Raji (cell line): ENCODE results near the gene SPC25.

ENCODE experiments used
- POLR2A ChIP-seq: IDR thresholded peaks from 2 replicates; pipeline ENCODE4 v1.6.1; 2011; ENCODE audit warnings: low read depth, low read length, control low read depth; ENCODE audit not compliant: insufficient read depth

SPC25 gene

DNA sequence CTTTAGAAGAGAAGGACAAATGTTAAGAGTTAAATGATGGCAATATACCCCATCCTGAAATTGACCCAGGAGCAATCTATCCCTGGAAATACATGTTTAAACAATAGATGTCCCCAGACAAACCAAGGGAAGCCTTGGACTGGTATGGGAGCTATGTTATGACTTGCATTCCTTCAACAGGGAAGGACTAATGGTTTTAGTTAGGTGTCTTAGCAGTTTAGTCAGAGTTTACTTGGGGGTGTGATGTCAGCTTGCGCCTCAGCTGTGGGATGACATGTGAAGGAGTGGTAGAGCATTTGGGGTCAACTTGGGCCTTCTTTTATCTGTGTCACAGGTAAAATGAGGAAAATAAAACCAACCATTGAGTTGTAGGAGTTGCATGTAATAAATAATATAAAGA, 36.8 kb downstream of the SPC25 start:
- TF ChIP-seq POLR2A: no peak

- no peak for TF ChIP-seq POLR2A
Measured at GRCh38 chr2:168852481-168852880, 37.7 kb downstream of the SPC25 start.

GRCh38 chr2:168851674-168852320, 38.4 kb downstream of the SPC25 start:
- TF ChIP-seq POLR2A: no peak

GRCh38 chr2:168850846-168851245, 39.4 kb downstream of the SPC25 start:
- TF ChIP-seq POLR2A: no peak

- no peak for TF ChIP-seq POLR2A
Measured at GRCh38 chr2:168849610-168850009, 40.6 kb downstream of the SPC25 start.

GRCh38 chr2:168848225-168848624, 42.0 kb downstream of the SPC25 start:
- no peak for TF ChIP-seq POLR2A

- TF ChIP-seq POLR2A: no peak
Measured at GRCh38 chr2:168843253-168843652, 47.0 kb downstream of the SPC25 start.

- no peak for TF ChIP-seq POLR2A
Measured at GRCh38 chr2:168841445-168841844, 48.8 kb downstream of the SPC25 start.

DNA sequence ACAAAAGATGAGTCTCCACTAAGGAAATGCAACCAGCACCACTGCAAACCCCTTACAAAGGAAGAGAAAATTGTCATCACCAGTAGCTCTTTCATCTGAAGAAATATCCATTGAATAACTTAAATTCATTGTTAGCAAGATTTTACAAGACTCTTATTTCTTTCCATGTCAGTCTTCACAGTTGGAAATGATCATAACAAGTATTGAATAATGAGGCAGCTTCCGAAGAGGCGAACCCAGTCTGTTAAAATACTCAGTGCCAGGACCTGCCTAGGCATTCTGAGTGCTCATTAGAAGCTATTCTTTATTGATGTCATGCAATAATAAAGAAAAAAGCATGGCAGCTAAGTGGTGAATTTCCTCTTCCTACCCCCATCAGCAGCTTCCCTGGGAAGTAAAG, 54.3 kb downstream of the SPC25 start:
- no peak for TF ChIP-seq POLR2A

DNA sequence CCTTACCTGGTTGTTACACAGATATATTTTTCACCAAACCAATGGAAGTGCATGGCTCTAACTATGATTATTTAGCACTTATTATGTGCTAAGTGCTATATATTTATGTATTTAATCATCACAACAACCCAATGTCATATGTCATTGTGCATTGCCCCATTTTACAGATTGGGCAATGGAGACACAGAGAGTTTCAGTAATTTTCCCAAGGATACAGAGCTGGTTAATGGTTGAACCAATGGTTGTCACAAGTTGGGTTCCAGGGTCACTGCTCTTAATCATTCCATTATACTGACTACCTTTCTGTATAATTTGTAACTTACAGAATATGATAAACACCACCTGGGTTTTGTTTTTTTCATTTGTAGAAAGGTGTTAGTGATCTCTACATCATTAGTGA, 58.6 kb downstream of the SPC25 start:
- no peak for TF ChIP-seq POLR2A

DNA sequence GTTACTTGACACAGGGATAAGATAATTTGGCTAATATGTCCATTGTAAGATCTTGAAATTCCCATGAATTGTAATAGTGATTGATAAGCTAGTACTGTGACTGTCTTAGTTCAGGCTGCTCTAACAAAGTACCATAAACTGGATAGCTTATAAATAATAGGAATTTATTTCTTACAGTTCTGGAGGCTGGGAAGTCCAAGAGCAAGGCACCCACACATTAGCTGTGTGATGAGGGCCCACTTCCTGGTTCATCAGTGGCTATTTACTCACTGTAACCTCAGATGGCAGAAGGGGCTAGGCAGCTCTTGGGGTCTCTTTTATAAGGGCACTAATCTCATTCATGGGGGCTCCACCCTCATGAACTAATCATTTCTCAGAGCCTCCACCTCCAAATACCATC, 59.3 kb downstream of the SPC25 start:
- TF ChIP-seq POLR2A: no peak

- no peak for TF ChIP-seq POLR2A
Measured at GRCh38 chr2:168825126-168825525, 65.1 kb downstream of the SPC25 start.

DNA sequence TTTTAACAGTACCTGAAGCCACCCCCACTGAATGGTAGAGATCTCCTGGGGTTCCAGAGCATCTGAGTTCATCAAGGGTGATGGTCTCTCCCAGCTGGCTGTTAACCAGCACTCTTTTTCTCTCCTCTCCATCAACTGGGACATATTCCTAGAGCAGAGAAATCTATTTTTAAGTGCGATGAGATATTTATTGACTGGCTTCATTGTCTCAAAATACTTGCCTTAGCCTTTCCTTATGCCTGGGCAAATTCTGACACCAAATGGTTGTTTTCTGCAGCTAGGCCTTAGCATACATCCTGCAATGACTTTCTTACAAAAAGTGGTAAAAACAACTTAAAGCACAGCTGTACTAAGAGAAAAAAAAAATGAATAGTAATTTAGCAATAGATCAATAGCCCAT, 68.2 kb downstream of the SPC25 start:
- TF ChIP-seq POLR2A: no peak

- TF ChIP-seq POLR2A: no peak
Measured at GRCh38 chr2:168821577-168821976, 68.7 kb downstream of the SPC25 start.
